MM.1S (cell line): ENCODE data around the gene CCDC88B.

Experiments used
- DNase-seq: peaks from one replicate; pipeline ENCODE4 v3.0.0-alpha.2; 2015
- H2AFZ ChIP-seq: fragments of 300-600 bp; sonication (generic); 2 replicates; pipeline ENCODE4 v1.6.0; 2016; ENCODE audit warnings: antibody characterized with exemption, low read length
- H3F3A ChIP-seq: fragments of 300-600 bp; sonication (generic); 2 replicates; pipeline ENCODE4 v1.6.1; 2016; ENCODE audit warnings: mild to moderate bottlenecking, antibody characterized with exemption, low read length, moderate library complexity, mixed read lengths; ENCODE audit not compliant: insufficient read depth
- H3K27ac ChIP-seq: fragments of 300-600 bp; sonication (generic); 2 replicates; pipeline ENCODE4 v1.5.1; 2016; ENCODE audit warnings: mild to moderate bottlenecking, low read length
- H3K27me3 ChIP-seq: fragments of 300-600 bp; sonication (generic); replicated peaks from 2 replicates; pipeline ENCODE4 v1.6.0; 2016; ENCODE audit warnings: low read length; ENCODE audit not compliant: insufficient read depth
- H3K36me3 ChIP-seq: fragments of 300-600 bp; sonication (generic); replicated peaks from 2 replicates; pipeline ENCODE4 v1.6.1; 2016; ENCODE audit warnings: mild to moderate bottlenecking, low read length, mixed read lengths; ENCODE audit not compliant: insufficient read depth
- H3K4me1 ChIP-seq: fragments of 300-600 bp; sonication (generic); 2 replicates; pipeline ENCODE4 v1.6.1; 2016; ENCODE audit warnings: low read length, mixed read lengths
- H3K4me2 ChIP-seq: fragments of 300-600 bp; sonication (generic); 2 replicates; pipeline ENCODE4 v1.6.0; 2016; ENCODE audit warnings: low read depth, low read length
- H3K4me3 ChIP-seq: fragments of 300-600 bp; sonication (generic); 2 replicates; pipeline ENCODE4 v1.5.1; 2016; ENCODE audit warnings: low read length, mixed read lengths
- H3K79me2 ChIP-seq: fragments of 300-600 bp; sonication (generic); 2 replicates; pipeline ENCODE4 v1.6.1; 2016; ENCODE audit warnings: mixed run types, low read length, mixed read lengths
- H3K9ac ChIP-seq: fragments of 300-600 bp; sonication (generic); 2 replicates; pipeline ENCODE4 v1.6.1; 2016; ENCODE audit warnings: low read length, mixed read lengths
- H3K9me2 ChIP-seq: fragments of 300-600 bp; sonication (generic); replicated peaks from 2 replicates; pipeline ENCODE4 v1.6.1; 2016; ENCODE audit warnings: mild to moderate bottlenecking, low read length, mixed read lengths; ENCODE audit not compliant: insufficient read depth
- H3K9me3 ChIP-seq: fragments of 300-600 bp; sonication (generic); replicated peaks from 2 replicates; pipeline ENCODE4 v1.6.1; 2016; ENCODE audit warnings: mild to moderate bottlenecking, low read length, mixed read lengths; ENCODE audit not compliant: insufficient read depth
- H4K20me1 ChIP-seq: fragments of 300-600 bp; sonication (generic); 2 replicates; pipeline ENCODE4 v1.6.1; 2016; ENCODE audit warnings: mild to moderate bottlenecking, low read length, moderate library complexity, mixed read lengths; ENCODE audit not compliant: insufficient read depth
- CTCF ChIP-seq: fragments of 300-600 bp; sonication (generic); IDR thresholded peaks from 2 replicates; pipeline ENCODE4 v1.5.1; 2016; ENCODE audit warnings: antibody characterized with exemption, low read length, mixed read lengths
- EZH2 ChIP-seq: fragments of 300-600 bp; sonication (generic); optimal IDR thresholded peaks from 2 replicates; pipeline ENCODE3; 2017; ENCODE audit warnings: low read depth, mild to moderate bottlenecking, antibody characterized with exemption, low read length, mixed read lengths
- EZH2phosphoT487 ChIP-seq: fragments of 300-600 bp; sonication (generic); IDR thresholded peaks from 2 replicates; pipeline ENCODE4 v1.6.1; 2018; ENCODE audit warnings: antibody characterized with exemption, low read length

CCDC88B gene

GRCh38 chr11:64349025-64349387, 9.0 kb downstream of the CCDC88B start:
- no peak overlapping the region for H3K9ac ChIP-seq
- H3K27me3 ChIP-seq: no peaks in the 10 kb centered on the region
- no peak for DNase-seq
- no peaks in the 10 kb centered on the region for H3K36me3 ChIP-seq
- H3K79me2 ChIP-seq: 0 out of 2 replicates have a peak, but pooled peaks cover 3% of the 10 kb centered on the region
- TF ChIP-seq CTCF (no peak), EZH2 (no peak), EZH2phosphoT487 (no peak)
- no peaks in the 10 kb centered on the region for H4K20me1 ChIP-seq
- H3F3A ChIP-seq: no peaks in the 10 kb centered on the region
- H3K4me1 ChIP-seq: no peaks in the 10 kb centered on the region
- H3K9me3 ChIP-seq: no peaks in the 10 kb centered on the region
- no peak overlapping the region for H3K4me3 ChIP-seq
- no peak overlapping the region for H2AFZ ChIP-seq
- no peaks in the 10 kb centered on the region for H3K9me2 ChIP-seq
- H3K27ac ChIP-seq: no peak overlapping the region
- no peak overlapping the region for H3K4me2 ChIP-seq

- Histone ChIP-seq H4K20me1 (no peaks in the 10 kb centered on the region), H3K9ac (no peak overlapping the region), H3K27me3 (no peaks in the 10 kb centered on the region), H3K79me2 (0 out of 2 replicates have a peak, but pooled peaks cover 1% of the 10 kb centered on the region), H3K4me1 (no peaks in the 10 kb centered on the region), H3K36me3 (no peaks in the 10 kb centered on the region), H3K4me2 (no peak overlapping the region), H3K4me3 (no peak overlapping the region), H3K9me2 (no peaks in the 10 kb centered on the region), H3F3A (no peaks in the 10 kb centered on the region), H2AFZ (no peak overlapping the region), H3K27ac (no peak overlapping the region), H3K9me3 (no peaks in the 10 kb centered on the region)
- DNase-seq: no peak
- no peak for TF ChIP-seq EZH2
Observed at GRCh38 chr11:64349404-64349803, 9.4 kb downstream of the CCDC88B start.

GRCh38 chr11:64351136-64351631, 11.2 kb downstream of the CCDC88B start:
- Histone ChIP-seq H4K20me1 (no peaks in the 10 kb centered on the region), H3K27ac (no peak overlapping the region), H3K27me3 (no peaks in the 10 kb centered on the region), H3K4me1 (no peaks in the 10 kb centered on the region), H3K36me3 (no peaks in the 10 kb centered on the region), H3K79me2 (no peaks in the 10 kb centered on the region), H2AFZ (no peak overlapping the region), H3K9me2 (no peaks in the 10 kb centered on the region), H3K9me3 (no peaks in the 10 kb centered on the region), H3F3A (no peaks in the 10 kb centered on the region), H3K4me2 (no peak overlapping the region), H3K9ac (no peak overlapping the region), H3K4me3 (no peak overlapping the region)
- TF ChIP-seq EZH2 (no peak), EZH2phosphoT487 (no peak), CTCF (no peak)
- no peak for DNase-seq

GRCh38 chr11:64352099-64352994, 12.3 kb downstream of the CCDC88B start:
- Histone ChIP-seq H3K9me3 (no peaks in the 10 kb centered on the region), H3K4me3 (no peak overlapping the region), H3K4me1 (no peaks in the 10 kb centered on the region), H3K27me3 (no peaks in the 10 kb centered on the region), H3K9ac (no peak overlapping the region), H3K9me2 (no peaks in the 10 kb centered on the region), H3K27ac (no peak overlapping the region), H4K20me1 (no peaks in the 10 kb centered on the region), H3K79me2 (no peaks in the 10 kb centered on the region), H2AFZ (no peak overlapping the region), H3F3A (no peaks in the 10 kb centered on the region), H3K4me2 (no peak overlapping the region), H3K36me3 (no peaks in the 10 kb centered on the region)
- DNase-seq: no peak
- TF ChIP-seq CTCF (no peak), EZH2 (no peak), EZH2phosphoT487 (no peak)
